Medulla oblongata (tissue), 1 donor: ENCODE data around the gene ARHGEF17.

Experiments used
- DNase-seq: peaks from one replicate; pipeline ENCODE4 v3.0.0-alpha.2; 2015; ENCODE audit errors: extremely low spot score

ARHGEF17 gene

GRCh38 chr11:73392108-73393010 lies 84.3 kb downstream of the ARHGEF17 start:
- DNase-seq: no peak

- no peak for DNase-seq
These were observed 84.9 kb downstream of the ARHGEF17 start for GRCh38 chr11:73393011-73393380.

DNA sequence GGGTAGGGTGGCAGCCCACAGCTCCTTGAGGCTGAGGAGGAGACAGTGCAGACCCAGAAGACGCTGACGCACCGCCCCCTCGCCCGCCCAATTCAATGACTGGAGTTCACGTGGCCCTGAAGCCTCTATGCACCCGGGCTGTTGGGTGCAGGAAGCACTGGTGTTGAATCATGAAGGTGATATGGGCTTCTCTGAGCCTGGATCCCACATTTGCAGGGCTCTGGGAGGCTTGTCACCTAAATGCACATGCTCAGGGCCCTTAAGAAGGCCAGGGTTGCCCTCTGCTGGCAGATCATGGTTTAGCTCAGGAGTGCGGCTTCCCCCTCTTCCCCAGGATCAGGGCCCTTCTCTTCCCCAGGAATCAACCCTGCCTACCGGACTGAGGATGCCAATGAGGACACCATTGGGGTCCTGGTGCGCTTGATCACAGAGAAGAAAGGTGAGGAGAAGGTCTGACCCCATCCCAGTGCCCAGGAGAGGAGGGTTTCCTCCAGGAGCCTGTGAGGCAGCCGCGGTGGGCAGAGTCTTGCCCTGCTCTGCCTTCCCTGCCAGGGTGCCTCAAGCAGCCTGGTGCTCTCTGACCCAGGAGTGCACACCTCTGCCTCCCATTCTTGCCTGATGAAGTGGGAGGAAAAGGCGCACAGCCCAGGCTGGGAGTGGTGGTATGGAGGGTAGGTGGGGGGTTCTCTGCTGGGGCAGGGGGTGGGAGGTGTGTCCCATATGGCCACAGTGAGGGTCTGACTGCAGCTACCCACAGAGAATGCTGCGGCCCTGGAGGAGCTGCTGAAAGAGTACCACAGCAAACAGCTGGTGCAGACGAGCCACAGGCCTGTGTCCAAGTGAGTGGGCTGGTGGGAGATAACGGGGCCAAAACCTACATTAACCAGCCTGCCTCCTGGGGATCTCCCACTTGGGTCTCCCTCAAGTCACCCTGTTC lies 85.7 kb downstream of the ARHGEF17 start:
- peak; percentile 83 for DNase-seq

GRCh38 chr11:73394416-73395296 lies 86.6 kb downstream of the ARHGEF17 start:
- no peak for DNase-seq

DNA sequence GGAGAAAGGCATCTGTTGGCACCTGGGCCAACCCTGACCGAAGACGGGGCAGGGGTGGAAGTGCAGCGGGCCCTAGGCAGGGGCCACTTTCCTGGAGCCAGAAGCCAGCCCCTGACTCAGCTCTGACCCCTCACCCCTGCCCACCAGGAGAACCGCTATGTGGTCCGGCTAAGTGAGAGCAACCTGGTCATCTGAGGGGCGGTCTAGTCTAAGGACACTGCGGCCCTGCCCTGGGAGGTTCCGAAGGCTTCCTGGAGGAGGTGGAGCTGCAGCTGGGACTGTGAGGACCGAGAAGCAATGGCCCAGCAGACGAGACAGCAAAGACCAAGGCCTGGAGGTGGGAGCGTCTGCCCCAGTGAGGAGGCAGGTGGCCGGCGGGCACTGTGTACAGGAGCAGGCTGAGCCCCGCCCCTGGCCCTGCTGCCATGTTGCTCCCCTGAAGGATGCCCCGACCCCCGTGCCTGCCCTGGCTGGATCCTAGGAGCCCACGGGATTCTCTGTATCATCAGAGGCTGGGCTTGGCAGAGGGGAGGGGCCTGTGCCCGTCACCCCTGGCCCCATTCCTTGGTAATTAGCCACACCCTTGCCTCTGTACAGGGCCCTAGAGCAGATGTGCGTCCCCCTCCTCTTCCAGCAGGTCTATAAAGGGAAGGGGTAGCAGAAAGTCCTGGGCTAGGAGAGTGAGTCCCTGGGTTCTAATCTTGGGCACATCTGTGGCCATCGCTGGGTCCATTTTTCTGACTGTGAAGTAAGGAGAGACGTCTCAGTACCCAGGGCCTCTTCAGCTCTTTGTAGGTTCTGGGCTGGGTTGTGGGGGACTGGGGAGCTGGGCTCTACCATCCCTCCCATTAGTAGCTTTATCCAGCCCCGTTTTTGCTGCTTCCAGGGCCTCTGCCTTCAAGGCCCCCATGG lies 87.5 kb downstream of the ARHGEF17 start:
- DNase-seq: no peak

- no peak for DNase-seq
These were observed 88.3 kb downstream of the ARHGEF17 start for GRCh38 chr11:73396251-73396930.

DNA sequence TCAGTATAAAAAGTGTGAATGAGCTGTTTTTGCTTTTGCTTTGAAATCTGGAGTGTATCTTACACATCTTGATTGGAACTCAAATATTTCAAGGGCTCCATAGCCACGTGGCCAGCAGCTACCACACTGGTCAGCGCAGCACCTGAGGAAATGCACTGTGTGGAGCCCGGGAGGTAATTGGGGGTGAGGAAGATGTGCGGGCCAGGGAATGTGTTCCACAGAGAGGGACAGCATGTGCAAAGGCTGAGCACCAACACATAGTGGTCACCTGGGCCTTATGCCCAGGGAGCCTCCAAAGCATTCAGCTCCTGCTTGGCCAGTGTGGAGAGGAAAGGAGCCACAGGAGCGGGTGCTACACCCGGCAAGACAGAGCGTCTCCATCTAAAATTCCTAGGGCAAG lies 88.9 kb downstream of the ARHGEF17 start:
- DNase-seq: peak; percentile 44

- DNase-seq: no peak
These were observed 89.5 kb downstream of the ARHGEF17 start for GRCh38 chr11:73397468-73398131.

DNA sequence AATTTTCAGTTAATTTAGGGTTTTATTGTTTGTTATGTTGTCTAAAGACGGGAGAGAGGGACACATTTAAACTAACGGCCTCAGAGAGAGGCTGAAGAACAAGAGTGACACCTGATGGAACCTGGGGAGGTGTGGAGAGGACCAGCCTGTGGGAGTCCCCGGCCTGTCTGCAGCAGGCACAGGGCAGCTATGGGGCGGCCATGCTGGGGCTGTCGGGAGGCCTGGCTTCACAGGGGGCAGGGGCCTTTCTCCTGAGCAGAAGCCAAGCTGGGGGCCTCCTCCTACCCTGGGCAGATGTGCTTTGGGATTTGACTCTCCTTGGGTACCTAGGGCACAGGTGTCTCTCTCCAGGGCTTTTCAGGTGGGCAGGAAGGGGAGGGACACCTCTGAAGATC lies 90.1 kb downstream of the ARHGEF17 start:
- no peak for DNase-seq

GRCh38 chr11:73398721-73399120 lies 90.6 kb downstream of the ARHGEF17 start:
- DNase-seq: no peak

- DNase-seq: no peak
These were observed 91.1 kb downstream of the ARHGEF17 start for GRCh38 chr11:73399159-73399590.

GRCh38 chr11:73399636-73400035 lies 91.6 kb downstream of the ARHGEF17 start:
- no peak for DNase-seq

DNA sequence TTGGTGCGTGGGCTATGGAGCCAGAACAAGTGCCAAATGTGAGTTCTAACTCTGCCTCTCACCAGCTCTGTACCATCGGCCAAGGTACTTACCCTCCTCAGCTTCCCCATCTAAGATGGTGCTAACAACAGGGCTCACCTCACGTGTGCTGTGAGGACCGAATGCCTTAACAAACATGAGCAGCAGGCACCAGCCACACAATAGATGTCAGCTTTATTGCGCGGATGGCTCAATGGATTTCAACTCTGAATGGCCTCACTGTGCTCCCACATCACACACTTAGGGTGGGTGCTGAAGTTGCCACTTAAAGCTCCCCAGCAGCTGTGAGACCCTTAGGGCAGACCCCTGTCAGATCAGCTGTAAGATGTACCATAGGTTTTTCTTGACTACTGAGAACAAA lies 92.2 kb downstream of the ARHGEF17 start:
- no peak for DNase-seq

DNA sequence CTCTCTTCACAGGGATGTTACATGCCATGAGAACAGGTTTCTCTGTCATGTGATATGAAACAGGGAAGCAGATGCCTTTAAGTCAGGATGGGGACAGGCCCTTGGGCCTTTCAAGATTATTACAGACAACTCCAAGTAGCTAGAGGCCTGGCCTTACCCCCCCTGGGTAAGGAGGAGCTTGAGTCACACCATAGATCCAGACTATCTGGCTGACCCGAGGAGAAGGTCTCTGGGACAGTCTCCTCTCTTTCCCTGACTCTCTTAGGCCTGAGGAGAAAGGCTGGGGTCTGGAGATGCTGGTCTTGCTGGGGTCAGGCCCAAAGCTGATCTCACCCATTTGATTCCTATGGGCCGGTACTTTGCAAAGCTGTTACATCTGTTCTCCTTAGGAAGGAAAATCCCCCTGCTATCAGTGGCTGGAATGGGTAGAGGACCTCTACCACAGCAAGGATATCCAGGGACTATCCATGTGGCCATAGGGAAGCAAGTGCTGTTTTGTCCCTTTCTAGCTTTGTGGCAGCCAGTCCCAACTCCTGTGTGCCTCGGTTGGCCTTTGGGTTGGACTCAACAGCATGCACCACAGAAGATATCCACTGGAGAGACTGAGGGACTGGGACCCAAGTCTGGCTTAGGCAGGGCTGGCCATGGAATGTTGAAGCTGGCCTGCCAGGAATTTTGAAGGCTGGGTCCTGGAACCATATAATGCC lies 93.3 kb downstream of the ARHGEF17 start:
- DNase-seq: no peak

GRCh38 chr11:73401924-73402833 lies 94.1 kb downstream of the ARHGEF17 start:
- no peak for DNase-seq

- DNase-seq: no peak
These were observed 94.7 kb downstream of the ARHGEF17 start for GRCh38 chr11:73402834-73403185.

DNA sequence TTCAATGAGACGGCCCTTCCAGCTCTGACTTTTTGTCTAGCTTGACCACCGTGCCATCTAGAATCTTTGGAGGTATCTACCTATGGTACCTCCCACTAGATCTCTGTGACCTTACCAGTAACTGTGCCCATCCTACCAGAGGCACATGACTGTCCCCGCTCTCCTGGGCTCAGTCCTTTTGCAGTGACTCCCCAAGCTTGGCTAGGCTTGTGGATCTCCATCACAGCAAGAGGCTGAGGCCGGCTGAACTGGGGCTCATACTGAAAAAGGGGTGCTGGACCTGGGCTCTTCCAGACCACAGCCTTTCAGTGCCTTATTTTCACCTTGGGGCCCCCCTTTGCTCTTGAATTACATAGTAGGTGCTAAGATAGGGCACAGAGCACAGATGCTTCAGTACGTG lies 95.5 kb downstream of the ARHGEF17 start:
- no peak for DNase-seq

GRCh38 chr11:73404048-73404447 lies 96.0 kb downstream of the ARHGEF17 start:
- DNase-seq: peak; percentile 93
